GM18526 (cell line): Measurements from ENCODE around the gene IGSF8.

ENCODE experiments used
- POLR2A ChIP-seq: IDR thresholded peaks from 3 replicates; pipeline ENCODE4 v1.6.1; 2011; ENCODE audit not compliant: insufficient read length; ENCODE audit errors: extremely low read depth

Gene IGSF8

DNA sequence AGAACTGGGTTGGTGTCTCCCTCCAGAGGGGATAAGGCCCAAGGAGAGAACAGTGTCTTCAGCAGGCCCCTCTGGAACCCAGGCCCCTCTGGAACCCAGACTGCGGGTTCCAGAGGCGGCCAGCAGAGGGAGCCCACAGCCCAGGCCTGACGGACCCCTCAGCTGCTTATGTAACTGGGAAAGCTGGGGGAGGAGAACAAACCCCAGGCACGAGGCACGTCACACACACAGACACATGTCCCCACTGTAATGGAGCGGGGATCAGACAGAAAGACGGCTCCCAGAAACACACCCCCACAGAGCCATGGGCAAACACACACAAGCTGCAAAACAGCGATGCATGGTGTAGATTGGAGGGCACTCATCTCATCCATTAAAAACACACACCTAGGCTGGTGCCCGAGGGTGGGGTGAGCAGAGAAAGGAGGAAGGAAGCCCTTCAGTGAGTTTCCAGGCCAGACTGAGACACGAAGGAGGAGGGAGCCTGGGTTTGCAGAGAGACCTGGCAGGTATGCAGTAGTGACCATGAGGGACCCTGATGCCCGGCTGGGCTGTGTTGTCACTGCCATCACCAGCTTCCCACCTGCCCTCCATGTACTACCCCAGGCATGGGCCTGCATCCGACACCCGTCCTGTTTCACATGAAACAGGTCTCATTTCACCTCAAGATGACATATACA lies 2.8 kb upstream of the IGSF8 start:
- no peak for TF ChIP-seq POLR2A

DNA sequence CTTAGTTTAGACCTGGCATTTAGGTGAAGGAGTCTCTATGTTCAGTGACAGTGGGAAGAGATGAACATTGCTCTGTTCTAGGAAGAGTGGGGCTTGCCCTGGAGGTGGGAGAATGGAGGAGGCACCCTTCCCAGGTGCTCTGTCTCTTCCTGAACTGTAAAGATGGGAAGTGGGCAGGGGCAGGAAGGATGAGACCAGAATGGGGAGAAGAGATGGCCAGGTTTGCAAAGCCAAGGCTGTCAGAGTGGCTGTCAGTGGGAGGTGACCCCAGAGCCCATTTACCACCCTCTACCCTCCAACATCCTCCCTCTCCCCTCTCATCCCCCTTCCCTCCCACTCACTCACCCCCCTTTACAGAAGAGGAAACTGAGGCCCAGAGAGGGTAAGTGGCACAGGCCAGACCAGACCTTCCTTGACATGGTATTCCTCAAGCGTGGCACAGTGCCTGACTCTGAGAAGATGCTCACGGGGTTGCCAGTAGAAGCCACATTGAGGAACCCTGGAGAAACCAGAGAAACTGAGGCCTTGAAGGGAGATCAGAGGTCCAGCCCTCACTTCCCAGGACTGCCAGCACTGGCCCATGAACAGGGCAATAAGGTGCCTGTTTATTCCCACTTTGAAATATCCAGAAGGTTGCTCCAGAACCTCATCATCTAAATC lies 1.4 kb upstream of the IGSF8 start:
- no peak for TF ChIP-seq POLR2A

DNA sequence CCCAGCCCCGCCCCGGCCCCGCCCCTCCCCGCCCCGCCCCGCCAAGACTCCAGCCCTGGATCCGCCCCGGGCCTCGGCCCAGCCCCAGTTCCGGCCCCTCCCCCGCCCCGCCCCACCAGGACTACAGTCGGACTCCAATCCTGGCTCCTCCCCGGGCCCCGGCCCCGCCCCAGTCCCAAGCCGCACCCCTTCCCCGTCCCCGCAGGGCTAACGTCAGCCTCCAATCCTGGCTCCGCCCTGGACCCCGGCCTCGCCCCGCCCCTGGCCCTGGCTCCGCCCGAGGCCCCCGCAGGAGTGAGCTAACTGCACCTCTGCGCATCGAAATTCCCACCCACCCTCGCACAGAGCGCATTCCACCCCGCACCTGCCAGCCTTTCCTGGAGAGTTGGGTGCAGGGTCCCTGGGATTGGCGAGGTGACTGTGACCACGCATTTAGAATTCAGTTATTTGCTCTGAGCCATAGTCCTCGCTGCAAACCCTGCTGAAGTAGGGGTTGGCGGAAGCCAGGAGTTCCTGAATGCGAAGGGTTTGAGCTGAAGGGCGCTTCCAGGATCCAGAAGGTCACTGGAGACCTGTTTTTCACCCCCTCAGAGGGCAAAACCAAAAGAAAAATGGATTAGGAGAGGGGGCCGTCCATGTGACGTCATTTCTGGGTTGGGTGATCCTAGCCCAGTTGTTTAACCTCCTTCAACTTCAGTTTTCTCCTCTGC lies 588 bp upstream of the IGSF8 start:
- peak; percentile 38 for TF ChIP-seq POLR2A

DNA sequence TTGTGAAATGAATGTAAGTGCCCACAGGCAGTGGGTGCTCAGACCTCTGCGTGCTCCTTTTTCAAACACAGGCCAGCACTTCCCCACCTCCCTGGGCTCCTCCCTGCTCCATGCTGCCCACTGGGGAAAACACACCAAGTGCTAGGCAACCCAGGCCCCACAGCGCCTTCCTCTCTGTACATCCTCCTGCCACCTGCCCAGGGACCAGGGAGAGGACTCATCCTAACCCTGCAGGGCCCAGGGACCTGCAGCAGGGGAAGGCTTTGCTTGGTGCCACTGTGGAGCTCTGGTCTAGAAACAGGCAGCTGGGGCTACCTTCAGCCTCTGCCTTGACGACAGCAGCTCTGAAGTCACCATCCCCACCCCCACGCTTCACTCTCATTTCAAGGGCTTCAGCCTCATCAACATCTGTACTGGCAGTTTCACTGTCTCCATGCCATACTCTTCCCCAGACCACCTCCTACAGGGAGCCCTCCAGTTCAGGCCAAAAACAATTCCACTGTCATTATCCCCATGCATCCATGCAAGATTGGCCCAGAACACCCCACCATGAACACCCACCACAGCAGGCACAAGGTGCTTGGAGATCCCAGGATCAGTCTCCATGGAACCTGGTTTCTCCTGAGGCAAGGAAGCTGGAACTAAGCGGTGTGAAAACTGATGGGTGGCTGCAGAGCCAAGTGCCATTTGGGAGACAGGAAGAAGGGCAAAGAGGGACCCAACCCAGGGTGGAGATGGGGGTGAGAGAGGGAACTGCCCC lies 1.1 kb downstream of the IGSF8 start:
- no peak for TF ChIP-seq POLR2A

DNA sequence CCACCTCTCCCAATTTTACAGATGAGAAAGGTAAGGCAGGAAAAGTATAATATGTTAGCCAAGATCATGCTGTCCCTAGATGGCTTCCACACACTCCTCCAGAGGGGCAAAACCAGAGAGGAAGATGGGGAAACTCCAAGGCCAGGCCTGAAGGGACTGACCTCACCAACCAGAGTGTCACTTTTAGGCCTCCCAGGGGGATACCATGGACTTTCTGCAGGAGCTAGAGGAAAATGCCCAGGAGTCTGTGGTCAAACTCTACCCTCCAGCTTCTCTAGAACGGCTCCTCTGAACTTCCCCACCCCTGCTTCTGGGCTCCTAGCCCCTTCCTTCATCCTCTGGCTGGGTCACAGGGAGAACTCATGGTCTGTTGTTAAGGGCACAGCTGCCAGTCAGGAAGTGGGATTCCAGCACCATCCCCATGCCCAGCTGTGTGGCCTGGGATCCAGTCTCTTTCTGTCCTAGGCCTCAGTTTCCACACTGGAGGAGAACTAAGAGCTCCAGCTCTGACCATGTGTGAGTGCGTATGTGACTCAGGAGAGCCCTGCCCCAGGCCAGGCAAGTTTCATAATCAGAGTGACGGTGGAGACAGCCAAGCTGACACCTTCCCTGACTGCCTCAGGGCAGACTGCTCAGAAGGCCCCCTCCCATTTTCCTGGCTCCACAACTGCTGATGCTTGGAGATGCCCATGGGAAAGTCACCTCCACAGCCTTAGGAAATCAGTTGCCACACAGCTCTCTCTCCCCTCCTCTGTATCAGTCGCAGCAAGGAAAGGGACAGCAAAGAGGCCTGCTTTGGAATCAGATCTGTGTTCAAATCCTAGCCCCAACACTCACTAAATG lies 1.9 kb downstream of the IGSF8 start:
- TF ChIP-seq POLR2A, result no peak

DNA sequence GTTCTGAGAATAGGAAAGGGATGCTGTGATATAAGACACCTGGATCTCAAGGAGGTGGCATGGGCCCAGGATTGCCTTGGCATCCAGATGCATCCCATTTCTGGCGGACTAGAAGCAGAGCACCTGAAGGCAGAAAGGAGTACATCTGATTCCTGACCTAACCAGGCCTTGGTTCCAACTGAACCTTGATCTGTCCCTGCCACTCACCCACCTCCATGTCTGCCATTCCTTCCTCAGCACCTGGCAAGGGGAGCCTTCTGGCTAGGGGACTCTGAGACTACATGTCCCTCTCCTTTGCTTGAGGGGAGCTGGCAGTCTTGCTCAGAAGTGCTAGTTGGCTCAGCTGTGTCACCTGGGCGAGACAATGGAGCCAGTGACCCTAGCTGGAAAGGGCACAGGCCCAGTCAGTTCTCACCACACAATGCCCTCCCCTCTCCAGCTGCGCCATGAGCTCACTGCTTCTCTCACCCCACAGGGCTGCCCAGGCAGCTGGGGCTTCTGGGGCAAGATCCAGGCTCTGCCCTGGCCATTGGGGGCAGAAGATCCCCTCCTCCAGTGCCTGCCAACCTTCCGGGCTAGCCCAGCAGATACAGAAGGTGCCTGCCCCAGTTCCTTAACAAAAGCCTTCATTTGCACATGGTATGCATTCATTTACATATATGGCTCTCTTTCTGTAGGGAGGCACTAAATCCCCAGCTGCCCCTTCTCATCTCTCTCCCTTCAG lies 2.9 kb downstream of the IGSF8 start:
- TF ChIP-seq POLR2A, result no peak

DNA sequence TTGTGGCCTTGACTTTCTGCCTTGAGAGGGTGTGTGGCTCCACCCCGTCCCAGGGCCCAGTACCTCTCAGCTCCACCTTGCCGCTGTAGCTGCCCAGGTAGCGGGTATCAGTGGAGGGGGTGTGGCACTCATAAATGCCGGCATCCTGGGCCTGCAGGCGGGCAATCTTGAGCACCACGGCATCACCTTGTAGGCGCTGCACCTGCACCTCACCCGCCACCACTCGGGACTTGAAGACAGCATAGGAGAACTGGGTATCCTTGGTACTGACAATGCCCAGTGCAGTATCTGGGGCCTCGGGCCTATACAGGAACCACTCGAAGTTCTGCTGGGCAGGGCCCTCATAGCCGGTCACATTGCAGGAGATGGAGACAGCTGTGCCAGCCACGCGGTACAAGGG lies 3.6 kb downstream of the IGSF8 start:
- no peak for TF ChIP-seq POLR2A

DNA sequence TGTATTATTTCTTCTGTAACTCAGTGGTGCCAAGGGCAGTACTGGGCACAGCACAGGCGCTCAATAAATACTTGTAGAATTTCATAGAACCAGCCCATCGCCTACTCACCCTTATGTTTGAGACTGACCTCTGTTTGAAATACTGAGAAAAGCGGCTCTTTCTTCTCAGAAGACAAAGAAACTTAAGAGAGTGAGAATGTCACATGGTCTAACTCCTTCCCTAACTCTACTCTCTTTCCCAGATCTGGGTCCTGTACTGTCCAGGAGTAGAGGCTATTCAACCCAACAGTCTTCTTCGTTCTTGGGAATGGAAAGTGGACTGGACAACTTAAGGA lies 4.2 kb downstream of the IGSF8 start:
- no peak for TF ChIP-seq POLR2A

DNA sequence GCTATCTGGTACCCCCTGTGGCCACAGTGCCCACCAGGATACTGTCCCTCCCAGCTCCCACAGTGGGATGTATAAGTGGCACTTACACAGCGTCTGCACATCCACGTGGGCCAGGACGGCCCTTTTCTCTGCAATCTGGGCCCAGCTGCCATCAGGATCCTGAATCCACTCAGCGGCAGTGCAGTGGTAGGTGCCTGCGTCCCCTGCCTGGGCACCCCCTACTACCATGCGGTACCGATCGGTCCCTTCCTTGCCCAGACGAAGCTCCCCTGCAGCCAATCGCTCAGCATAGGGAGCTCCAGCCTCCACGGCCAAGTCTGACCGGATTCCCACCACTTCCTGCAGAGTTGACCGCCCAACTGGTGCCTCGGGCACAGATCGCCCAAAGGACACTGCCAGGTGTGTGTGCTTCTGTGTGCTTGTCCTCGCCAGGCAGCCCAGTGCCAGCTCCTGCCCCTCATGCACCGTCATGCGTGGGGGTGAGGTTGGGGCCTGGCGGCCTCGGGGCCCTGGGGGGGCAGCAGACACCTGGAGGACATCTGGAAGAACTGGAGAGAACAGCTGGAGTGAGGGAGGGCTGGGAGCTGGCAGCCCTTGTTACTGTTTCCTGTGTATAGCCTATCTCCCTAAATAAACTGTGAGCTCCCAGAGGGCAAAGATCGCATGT lies 4.7 kb downstream of the IGSF8 start:
- TF ChIP-seq POLR2A, result no peak

DNA sequence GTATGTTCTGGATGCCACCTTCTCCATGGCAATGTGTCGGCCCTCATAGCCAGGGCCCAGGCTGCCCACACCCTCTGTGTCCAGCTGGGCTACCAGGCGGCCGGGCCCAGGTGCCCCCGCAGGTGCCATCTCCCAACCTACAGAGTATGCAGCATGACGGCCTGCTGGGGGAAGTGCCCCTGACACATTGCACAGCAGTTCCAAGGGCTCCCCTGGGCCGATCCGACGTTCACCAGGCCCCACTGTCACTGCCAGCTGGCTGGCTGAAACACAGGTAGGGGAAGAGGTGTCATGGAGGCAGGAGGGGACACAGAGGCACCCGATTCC lies 5.4 kb downstream of the IGSF8 start:
- no peak for TF ChIP-seq POLR2A

DNA sequence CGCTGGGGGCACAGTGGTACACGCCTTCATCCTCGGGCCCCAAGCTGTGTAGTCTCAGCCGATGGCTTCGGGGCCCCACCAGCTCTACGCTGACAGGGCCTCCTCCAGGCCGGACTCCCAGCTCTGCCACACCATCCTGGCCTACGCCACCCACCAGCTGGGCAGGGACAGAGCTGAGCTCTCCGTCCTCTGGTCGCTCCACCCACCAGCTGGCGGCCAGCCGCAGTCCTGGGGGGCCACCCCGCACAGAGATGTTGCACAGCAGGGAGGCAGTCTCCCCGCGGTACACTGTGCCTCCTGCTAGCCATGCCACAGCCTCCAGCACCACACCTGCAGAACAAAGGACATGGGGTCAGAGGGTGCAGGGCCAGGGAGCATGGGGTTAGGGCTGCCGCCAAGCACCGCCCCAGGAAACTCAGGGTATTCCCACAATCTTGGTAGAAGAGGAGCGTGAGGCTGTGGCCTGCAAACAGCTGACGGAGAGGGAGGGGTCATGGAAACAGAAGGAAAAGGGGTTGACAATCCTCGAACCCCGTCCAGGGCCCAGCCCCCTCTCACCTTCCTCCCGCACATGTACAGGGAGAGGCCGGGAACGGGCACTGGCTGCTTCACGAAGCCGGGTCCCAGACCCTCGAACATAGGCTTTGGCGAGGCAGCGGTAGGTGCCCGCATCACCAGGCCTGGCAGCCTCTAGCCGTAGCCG lies 5.9 kb downstream of the IGSF8 start:
- no peak for TF ChIP-seq POLR2A

DNA sequence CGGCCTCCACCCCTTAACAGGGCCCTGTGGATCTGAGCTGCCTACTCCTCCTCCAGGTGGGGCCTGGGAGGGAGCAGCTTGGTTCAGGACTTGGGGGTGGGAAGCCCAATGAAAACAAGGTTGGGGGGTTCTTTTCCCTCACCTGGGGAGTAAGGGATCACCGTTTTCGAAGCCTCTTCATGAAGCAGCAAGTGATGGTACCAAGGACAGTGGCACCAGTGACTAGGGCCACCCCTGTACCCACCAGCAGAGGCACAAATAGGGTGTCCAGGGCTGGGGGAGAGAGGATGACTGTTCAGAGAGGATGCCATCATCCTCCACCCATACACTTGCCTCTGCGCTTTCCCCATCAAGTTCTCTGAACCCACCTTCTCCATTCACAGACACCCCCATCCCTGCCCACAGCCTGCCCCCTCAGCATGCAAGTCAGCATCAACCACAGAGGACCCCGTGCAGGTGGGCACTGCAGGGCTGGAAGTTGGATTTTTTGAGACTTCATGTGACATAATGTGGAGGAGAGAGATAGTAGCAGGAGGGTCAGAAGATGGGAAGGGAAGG lies 6.7 kb downstream of the IGSF8 start:
- TF ChIP-seq POLR2A, result no peak

DNA sequence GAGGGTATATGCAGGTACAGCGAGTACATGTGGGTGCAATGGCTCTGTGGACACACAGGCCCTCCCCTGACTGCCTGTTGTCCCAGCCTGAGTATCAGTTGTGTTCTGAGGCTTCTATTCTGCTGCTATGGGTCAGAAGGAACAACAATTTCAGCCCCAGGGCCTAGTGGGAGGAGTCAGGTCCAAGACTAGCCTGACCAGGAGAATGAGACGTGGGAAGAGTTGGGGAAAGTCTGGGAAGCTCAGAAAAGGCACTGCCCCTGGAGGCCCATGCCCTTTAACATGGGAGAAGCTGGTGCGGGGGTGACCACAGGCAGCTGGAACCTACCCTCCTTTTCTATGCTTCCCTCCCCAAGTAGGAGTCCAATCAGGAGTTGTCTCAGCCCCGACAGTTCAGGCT lies 7.7 kb downstream of the IGSF8 start:
- TF ChIP-seq POLR2A, result no peak
